Sigmoid colon (tissue), 3 donors: ENCODE results near the gene BEST3.

Experiments used
- CTCF ChIP-seq, 4 experiments: fragments of 450-650 bp in 3 of 4; fragments of 200-600 bp in 1 of 4; IDR thresholded peaks; one replicate each; pipeline ENCODE4 v1.5.1; 2016 to 2019; ENCODE audit warnings: antibody characterized with exemption in 4 of 4, mild to moderate bottlenecking in 3 of 4, moderate library complexity in 2 of 4
- POLR2A ChIP-seq, 2 donors: fragments of 450-650 bp; IDR thresholded peaks; one replicate each; pipeline ENCODE4 v1.6.1; 2016; ENCODE audit warnings: antibody characterized with exemption in 2 of 2, mild to moderate bottlenecking in 2 of 2, moderate library complexity in 2 of 2

DNA sequence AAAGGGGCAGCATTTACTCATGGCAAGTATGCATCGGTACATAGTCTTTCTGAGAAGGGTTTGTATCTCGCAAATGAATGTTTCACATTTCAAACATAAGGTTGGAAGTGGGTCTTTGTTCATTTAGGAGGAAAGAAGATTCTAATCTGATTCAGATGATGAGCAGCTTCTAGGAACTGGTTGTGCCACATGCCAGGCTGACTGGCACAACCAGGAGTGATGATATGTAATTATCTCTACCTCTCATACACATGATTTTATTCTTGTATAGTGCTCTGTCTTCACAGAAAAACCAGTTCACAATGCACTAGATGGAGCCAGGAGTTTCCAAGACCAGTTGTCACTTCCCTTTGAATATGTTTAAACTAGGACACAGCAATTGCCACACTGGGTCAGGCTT, 13.7 kb upstream of the BEST3 start:
- no peak for TF ChIP-seq POLR2A (IDR thresholded peaks at IDR 0.05)
- no peak for TF ChIP-seq CTCF (IDR thresholded peaks at IDR 0.05)
